HG03469 (cell line): Measurements from ENCODE around the gene B3GALT4.
"Not testable (repeated sequence)": the region's sequence is repeated elsewhere in the genome, so short reads cannot be mapped to it uniquely, and the experiment has no call there.

Source experiments
- ATAC-seq: cut with Tn5 transposase; IDR thresholded peaks from one replicate; pipeline ENCODE4 v1.9.1; 2021; ENCODE audit warnings: mild to moderate bottlenecking, moderate library complexity, moderate number of reproducible peaks; ENCODE audit not compliant: unreplicated experiment

Gene B3GALT4

DNA sequence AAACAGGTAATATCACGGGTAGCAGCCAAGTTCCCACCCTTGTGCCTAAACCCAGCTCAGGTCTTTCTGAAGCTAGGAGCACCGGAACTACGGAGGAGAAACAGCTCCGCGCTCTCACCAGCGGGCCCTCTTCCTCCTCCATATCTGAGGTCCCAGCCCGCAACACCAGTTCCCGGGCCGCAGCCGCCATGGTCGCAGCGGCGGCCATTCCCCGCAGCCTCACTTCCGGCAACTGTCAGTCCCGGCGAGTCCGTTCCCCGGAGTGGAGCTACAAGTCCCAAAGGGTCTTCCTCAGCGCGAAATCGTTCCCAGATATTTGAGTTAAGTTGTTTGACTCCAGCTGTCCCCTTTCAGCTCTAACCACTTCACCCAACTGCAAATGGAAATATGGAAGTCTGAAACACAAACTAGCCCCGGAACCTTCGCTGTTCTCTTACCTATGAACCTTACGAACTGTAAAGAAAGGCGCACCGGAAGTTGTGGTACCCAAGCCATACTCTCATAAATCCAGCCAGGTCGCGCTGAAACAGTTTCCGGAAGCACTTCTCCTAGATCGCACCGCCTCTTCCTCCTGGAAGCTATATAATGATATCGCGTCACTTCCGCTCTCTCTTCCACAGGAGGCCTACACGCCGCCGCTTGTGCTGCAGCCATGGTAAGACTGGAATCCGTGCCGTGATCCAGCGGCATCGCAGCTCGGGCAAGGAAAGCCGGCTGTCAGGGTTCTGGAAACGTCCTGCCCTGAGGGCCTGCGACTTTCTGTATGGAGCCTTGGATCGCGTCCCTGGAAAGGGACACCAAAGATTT lies 5.3 kb upstream of the B3GALT4 start, which contains the start of the genes RPS18 and VPS52:
RPS18 (plus strand) TSS at position 608 of the 807 bp plus-strand sequence; CDS start at position 653, 45 bp downstream.
VPS52 (minus strand) TSS at position 409 of the 807 bp plus-strand sequence; CDS start at position 208, 201 bp downstream.
- peak; percentile 52 for ATAC-seq

DNA sequence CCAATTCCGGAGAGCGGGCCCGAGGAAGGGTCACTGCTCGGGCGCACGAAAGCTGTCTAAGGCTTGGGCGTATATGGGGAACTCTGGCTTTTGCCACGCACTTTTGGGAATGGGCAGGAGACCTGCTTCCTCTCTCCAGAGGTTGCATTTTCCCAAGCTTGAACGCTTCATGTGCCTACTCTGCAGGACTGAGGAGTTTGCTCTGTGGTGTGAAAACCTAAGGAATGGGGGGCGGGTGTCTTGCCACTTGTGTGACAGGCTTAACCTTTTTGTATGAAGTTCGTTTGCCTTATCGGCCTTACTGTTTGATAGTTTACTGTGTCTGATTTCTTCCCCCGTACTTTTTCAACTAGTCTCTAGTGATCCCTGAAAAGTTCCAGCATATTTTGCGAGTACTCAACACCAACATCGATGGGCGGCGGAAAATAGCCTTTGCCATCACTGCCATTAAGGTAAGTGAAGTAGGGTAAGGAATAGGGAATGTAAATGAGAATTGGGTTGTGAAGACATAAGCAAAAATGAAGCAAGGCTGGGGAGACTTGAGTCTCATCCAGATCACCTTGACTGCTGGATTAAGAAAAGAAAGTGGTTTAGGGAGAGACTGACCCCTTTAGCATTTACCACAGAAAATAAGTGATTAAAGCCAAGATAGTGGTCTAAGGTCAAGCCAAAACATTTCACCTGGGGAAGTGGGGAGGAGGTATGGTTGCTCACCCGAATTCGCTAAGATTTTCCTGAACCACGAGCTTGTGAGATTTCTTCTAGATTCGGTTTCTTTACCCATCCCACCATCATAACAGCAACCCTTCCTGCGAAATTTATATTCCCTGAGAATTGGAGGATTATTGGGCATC lies 4.4 kb upstream of the B3GALT4 start:
- ATAC-seq, result no peak

DNA sequence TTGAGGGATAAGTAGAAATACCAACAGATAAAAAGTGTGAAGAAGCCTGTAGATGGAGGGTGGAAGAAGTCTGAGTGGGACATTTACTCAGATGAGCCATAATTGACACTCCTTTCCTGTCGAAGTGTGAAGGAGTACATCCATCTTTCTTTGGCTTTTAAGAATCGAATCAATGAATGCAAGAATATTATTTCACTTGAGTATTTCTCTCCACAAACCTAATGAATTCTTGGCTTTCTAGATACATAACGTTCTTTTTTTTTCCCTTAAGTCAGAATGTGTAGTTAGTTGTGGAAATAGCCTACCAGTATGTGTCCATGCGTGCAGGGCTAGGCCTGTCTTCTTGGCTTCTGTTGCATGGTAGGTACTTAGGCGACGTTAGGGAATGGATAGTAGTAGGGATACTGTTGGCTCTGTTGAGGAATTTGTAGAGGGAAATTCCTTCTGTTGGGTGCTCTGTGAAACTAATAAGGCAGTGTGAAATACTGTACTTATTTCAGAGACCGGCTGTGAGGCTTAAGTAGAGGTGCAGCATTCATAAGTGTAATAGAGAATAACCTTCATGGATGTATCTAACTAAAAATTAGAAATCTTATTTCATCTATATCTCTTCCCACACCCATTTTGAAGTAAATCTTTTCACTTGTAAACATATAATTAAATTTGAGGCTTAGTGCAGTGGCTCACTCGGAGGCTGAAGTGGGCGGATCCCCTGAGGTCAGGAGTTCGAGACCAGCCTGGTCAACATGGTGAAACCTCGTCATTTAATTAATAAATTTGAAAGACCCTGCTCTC lies 3.6 kb upstream of the B3GALT4 start:
- no peak for ATAC-seq

DNA sequence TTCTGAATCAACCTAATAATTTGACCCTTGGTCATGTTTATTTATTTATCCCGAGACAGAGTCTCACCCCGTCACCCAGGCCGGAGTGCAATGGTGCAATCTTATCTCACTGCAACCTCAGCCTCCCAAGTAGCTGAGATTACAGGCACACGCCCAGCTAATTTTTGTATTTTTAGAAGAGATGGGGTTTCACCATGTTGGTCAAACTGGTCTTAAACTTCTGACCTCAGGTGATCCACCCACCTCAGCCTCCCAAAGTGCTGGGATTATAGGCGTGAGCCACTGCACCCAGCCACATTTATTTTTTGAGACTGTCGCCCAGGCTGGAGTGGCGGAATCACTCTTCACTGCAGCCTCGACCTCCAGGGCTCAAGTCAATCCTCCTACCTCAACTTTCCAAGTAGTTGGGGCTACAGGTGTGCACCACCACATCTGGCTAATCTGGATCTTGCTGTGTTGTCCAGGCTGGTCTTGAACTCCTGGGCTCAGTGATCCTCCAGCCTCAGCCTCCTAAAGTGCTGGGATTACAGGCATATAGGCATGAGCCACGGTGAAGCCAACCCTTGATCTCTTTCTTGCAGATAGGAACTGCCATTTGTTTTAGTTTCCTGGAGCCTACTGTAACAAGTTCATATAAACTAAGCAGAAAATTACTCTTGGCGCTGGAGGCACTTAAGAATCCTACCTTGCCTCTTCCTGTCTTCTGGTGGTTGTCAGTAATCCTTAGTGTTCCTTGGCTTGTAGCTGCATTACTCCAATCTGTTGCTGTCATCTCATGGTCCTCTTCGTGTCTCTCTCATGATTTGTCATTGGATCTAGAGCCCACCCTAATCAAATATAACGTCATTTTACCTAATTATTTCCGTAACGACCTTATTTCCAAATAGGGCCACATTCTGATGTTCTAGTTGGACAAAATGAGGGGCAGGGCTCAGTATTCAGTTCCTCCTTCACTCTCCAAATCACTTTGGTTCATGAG lies 2.7 kb upstream of the B3GALT4 start:
- no peak for ATAC-seq

DNA sequence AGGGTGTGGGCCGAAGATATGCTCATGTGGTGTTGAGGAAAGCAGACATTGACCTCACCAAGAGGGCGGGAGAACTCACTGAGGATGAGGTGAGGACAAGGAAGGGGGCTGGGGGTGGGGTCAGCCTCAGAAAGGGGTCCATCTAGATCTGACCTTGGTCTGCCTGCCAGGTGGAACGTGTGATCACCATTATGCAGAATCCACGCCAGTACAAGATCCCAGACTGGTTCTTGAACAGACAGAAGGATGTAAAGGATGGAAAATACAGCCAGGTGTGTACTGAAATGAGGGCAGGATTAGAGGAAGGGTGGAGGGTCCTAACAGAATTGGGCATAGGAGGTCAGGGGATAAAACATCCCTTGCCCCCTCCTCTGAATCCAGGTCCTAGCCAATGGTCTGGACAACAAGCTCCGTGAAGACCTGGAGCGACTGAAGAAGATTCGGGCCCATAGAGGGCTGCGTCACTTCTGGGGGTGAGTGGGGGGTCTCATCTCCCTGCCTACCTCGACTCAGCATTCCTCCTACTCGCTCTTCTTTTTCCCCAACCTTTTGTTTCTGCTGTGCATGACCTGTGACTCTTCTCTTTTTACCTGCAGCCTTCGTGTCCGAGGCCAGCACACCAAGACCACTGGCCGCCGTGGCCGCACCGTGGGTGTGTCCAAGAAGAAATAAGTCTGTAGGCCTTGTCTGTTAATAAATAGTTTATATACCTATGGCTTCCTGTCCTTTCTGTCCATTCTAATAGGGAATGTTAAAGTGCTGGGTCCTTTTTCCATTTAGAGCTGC lies 935 bp upstream of the B3GALT4 start:
- not testable (repeated sequence) for ATAC-seq

DNA sequence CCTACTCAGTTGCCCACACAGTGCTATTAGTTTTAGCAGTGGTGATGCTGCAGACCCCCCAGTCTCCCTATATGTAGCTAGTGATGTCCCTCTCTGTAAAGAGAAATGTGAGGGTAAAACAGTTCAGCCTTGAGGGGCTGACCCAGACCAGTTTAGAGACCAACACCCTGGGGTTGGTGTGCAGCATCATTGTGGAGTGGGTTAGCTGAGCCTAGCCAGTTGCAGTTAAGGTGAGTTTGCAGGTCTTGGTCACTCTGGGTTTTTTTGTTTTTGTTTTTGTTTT lies 401 bp upstream of the B3GALT4 start:
- no peak for ATAC-seq

DNA sequence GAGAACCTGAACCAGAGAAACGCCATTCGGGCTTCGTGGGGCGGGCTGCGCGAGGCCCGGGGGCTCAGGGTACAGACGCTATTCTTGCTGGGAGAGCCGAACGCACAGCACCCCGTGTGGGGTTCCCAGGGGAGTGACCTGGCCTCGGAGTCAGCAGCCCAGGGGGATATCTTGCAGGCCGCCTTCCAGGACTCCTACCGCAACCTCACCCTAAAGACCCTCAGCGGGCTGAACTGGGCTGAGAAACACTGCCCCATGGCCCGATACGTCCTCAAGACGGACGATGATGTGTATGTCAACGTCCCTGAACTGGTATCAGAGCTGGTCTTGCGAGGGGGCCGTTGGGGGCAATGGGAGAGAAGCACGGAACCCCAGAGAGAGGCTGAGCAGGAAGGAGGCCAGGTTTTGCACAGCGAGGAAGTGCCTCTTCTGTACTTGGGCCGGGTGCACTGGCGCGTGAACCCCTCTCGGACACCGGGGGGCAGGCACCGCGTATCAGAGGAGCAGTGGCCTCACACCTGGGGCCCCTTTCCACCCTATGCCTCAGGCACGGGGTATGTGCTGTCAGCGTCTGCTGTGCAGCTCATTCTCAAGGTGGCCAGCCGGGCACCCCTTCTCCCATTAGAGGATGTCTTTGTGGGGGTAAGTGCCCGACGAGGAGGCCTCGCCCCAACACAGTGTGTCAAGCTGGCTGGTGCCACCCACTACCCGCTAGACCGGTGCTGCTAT lies 904 bp downstream of the B3GALT4 start:
- ATAC-seq, result no peak

DNA sequence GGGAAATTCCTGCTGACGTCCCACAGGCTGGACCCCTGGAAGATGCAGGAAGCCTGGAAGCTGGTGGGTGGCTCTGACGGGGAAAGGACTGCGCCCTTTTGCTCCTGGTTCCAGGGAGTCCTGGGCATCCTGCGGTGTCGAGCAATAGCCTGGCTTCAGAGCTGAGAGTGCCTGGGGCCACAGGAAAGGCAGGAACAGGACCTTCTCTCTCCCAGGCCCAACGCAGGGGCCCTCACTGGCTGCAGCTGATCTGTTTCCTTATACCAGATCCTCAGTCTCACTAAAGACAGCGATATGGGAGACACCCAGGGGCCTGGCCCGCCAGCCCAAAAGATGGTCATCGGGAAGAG lies 1.4 kb downstream of the B3GALT4 start:
- no peak for ATAC-seq

DNA sequence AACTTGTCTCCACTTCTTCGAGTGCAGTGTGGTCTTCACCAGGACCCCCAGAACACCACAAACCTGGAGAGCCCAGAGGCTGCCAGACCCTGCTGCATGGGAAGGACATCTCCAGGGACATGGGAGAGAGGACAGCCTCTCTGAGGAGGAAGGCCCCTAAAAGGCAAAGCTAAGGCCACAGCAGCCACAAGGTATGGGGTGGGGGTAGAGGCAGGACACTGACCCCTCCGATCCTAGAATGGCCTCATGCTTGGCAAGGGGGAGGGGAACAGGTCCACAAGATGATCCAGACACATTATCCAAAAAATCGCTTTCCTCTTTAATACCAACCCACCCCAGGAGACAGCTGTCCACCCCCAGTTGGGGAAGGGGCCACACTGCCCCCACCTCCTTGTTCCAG lies 1.9 kb downstream of the B3GALT4 start:
- no peak for ATAC-seq

DNA sequence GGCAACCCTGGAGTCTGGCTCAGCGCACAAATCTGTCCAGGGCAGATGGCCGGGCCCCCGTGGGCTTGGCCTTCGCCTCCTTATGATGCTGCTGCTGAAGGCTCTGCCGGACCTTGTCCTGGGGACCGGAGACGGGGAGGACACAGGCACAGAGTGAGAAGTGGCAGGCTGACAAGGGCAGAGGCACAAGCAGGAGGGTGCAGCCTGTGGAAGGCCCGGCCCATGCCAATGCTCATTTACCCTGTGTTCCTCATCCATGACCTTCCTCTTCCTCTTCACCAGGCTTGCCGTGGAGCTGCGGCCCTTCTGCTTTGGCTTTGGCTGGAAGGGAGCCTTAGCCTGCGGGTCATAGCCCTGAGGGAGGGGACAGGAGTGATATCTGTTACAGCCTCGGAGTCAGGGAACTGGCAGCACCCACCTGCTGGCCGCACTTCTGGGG lies 2.4 kb downstream of the B3GALT4 start:
- ATAC-seq, result no peak

DNA sequence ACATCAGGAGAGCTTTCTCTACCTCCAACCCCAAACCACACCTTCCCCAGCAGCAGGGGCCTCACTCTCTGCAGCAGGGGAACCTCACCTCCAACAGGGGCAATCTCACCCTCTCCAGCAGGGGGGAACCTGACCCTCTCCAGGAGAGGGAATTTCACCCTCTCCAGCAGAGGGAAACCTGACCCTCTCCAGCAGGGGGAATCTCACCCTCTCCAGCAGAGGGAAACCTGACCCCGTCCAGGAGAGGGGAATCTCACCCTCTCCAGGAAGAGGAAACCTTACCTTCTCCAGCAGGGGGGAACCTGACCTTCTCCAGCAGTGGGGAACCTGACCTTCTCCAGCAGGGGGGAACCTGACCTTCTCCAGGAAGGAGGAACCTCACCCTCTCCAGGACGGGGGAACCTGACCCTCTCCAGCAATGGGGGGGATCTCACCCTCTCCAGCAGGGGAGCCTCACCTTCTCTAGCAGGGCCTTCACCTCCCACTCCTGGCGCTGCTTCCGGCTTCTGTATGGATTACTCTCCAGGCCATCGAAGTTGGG lies 3.1 kb downstream of the B3GALT4 start:
- no peak for ATAC-seq

DNA sequence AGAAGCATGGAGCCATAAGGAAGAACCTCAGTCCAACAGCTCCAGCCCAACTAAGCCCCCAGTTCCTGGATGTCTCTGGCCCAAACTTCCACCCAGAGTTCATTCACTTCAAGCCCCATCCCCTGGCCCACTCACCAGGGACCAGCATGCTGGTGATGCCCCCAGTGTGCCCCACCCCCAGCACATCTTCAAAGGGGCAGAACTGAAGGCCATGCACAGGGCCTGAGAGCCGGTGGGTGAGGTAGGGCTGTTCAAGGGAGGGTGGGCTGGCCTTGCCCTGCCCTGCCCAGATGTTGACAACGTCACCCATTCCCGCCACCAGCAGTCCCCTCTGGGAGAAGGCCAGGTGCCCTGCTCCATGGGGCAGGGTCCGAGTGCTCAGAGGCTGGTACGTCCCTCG lies 3.6 kb downstream of the B3GALT4 start:
- no peak for ATAC-seq

DNA sequence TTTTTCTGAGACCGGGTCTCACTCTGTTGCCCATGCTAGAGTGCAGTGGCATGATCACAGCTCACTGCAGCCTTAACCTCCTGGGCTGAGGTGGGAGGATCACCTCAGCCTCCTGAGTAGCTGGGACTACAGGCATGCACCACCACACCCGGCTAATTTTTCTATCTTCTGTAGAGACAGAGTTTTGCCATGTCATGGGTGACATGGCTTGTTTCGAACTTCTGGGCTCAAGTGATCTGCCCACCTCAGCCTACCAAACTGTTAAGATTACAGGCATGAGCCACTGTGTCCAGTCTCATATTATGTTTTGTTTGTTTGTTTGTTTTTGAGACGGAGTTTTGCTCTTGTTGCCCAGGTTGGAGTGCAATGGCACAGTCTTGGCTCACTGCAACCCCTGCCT lies 8.3 kb downstream of the B3GALT4 start:
- not testable (repeated sequence) for ATAC-seq

DNA sequence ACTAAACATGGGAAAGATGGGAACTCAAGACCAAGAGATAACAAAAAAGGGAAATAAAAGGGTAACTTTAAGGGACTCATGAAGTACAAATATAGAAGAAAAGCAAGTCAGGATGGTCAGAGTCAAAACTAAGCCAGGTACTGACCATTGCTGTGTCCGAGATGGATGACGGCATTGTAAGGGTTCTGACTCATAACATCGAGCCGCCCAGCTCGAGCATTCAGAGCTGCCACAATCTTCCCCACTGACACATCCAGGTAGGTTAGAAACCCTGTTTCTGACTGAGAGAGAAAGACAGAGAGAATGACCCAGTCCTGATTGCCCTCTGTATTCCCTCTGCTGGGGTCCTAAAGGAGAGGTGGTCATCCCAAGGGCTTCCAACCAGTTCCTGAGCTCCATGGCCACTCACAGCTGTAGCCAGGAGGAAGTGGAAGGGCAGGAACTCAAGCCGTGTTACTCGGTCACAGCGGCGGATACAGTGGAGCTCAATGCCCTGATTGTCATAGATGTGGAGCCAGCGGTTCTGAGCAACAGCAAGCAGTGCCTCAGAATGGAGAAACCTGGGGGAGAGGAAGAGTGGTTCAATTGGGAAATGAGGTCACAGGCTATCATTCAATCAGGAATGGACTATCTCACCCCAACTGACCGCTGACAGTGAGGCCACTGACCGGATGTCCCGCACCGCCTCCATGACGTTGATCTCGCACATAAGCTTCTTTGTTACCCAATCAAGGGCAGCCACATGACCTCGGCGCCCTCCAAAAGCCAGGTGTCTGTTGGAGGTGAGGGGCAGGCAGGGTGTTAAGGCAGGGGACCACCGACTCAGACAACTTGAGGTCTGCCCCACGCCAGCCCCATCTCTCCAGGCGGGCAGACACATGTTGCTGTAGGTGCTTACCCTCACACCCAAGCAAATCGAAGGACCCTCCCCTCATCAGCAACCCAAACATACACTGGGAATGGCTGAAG lies 10.3 kb downstream of the B3GALT4 start:
- no peak for ATAC-seq

DNA sequence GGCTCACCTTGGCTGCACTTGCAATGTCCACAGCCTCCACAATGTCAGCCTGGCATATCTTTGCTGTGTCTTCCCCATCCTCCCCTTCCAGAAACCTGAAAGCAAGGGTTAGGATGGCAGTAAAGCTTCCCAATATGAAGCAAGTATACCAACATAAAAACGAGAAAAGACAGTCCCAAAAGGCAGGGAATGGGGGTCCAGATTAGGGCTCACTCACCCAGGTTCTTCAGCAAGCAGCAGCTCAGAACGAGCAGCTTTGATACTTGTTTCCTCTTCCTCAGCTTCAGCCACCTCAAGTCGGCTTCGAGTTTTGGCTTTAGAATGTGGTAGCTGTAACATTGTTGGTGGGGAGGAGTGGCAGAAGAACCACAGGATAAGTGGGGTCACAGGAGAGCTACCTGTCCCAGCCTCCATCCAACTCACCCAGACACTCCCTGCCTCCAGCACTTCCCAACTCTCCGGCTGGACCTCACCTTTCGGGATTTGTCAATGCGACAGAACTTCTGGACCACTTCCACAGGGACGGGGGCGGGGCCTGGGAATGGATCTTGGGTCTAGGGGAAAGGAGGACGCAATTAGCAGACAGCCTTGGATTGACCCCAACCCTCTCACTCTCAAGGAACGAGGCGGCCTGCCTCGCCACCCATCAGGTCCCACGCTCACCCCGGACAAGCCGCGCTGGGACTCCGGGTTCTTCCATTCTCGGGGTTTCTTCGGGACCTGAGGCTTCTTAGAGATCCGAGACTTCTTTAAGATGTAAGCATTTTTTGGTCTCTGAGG lies 11.4 kb downstream of the B3GALT4 start:
- ATAC-seq, result no peak
